HEK293T (cell line): Measurements from ENCODE around the gene E2F1.

Experiments used
- CTCF ChIA-PET: fragments of 350-600 bp; formaldehyde crosslinking; extraction: SDS; loops from one replicate; lab custom pipeline; 2021; ENCODE audit warnings: antibody characterized with exemption, inconsistent platforms; lab: Yijun Ruan, JAX
- POLR2A ChIA-PET: fragments of 350-600 bp; formaldehyde crosslinking; extraction: SDS; loops from one replicate; lab custom pipeline; 2020; ENCODE audit warnings: antibody characterized with exemption, inconsistent platforms; lab: Yijun Ruan, JAX
- DNase-seq: peaks from one replicate; pipeline ENCODE4 v3.0.0; 2012; ENCODE audit warnings: mixed read lengths; ENCODE audit errors: extremely low spot score
- ARNT ChIP-seq: fragments of 450-650 bp; IDR thresholded peaks from 2 replicates; pipeline ENCODE4 v1.6.1; 2017; ENCODE audit warnings: mild to moderate bottlenecking
- BHLHE40 ChIP-seq: fragments of 450-650 bp; IDR thresholded peaks from 2 replicates; pipeline ENCODE4 v1.6.1; 2016; ENCODE audit warnings: mild to moderate bottlenecking, moderate library complexity, borderline replicate concordance
- CTBP1 ChIP-seq: fragments of 450-650 bp; IDR thresholded peaks from 2 replicates; pipeline ENCODE4 v1.6.1; 2016; ENCODE audit warnings: borderline replicate concordance
- ELF4 ChIP-seq: fragments of 450-650 bp; IDR thresholded peaks from 2 replicates; pipeline ENCODE4 v1.6.1; 2017; ENCODE audit warnings: antibody characterized with exemption
- FOXA1 ChIP-seq: fragments of 450-650 bp; IDR thresholded peaks from 2 replicates; pipeline ENCODE4 v1.6.1; 2016; ENCODE audit warnings: mild to moderate bottlenecking
- FOXK2 ChIP-seq: fragments of 450-650 bp; IDR thresholded peaks from 2 replicates; pipeline ENCODE4 v1.6.1; 2016; ENCODE audit warnings: mild to moderate bottlenecking
- FOXM1 ChIP-seq: fragments of 450-650 bp; IDR thresholded peaks from 2 replicates; pipeline ENCODE4 v1.6.1; 2017; ENCODE audit warnings: mild to moderate bottlenecking, borderline replicate concordance
- HDGF ChIP-seq: fragments of 450-650 bp; IDR thresholded peaks from 2 replicates; pipeline ENCODE4 v1.6.1; 2017; ENCODE audit warnings: antibody characterized with exemption, borderline replicate concordance
- L3MBTL2 ChIP-seq: fragments of 450-650 bp; conservative IDR thresholded peaks from 2 replicates; pipeline ENCODE4 v1.6.1; 2016; ENCODE audit warnings: mild to moderate bottlenecking
- LEF1 ChIP-seq: fragments of 450-650 bp; IDR thresholded peaks from 2 replicates; pipeline ENCODE4 v1.6.1; 2017; ENCODE audit warnings: mild to moderate bottlenecking, borderline replicate concordance
- NFRKB ChIP-seq: fragments of 450-650 bp; IDR thresholded peaks from 2 replicates; pipeline ENCODE4 v1.6.1; 2016; ENCODE audit warnings: mild to moderate bottlenecking, moderate library complexity
- PKNOX1 ChIP-seq: fragments of 450-650 bp; IDR thresholded peaks from 2 replicates; pipeline ENCODE4 v1.6.1; 2016
- SP1 ChIP-seq: fragments of 450-650 bp; IDR thresholded peaks from 2 replicates; pipeline ENCODE4 v1.6.1; 2017
- SUZ12 ChIP-seq: fragments of 450-650 bp; IDR thresholded peaks from 2 replicates; pipeline ENCODE4 v1.6.1; 2016; ENCODE audit warnings: mild to moderate bottlenecking
- TARDBP ChIP-seq: fragments of 450-650 bp; IDR thresholded peaks from 2 replicates; pipeline ENCODE4 v1.6.1; 2016
- ZNF384 ChIP-seq: fragments of 450-650 bp; IDR thresholded peaks from 2 replicates; pipeline ENCODE4 v1.6.1; 2016

The E2F1 gene

DNA sequence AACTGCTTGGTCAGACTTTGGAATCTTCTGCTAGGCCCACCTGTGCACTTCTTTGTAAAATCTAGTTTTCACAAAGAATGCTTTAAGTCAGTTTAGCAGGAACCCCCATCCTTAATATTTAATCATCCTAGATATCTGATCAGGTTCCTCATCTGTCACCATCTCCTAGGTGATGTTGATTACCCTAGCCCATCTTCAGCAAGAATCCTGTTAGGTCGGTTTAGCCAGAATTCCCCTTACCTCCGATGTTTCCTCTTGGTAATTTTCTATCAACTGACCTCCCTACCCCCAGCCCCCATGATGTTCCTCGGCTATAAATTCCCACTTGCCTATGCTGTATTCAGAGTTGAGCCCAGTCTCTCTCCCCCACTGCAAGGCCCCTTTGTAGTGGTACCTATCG is 42.9 kb upstream of the E2F1 start:
- DNase-seq = no peak
- ChIA-PET POLR2A (no interaction called here), CTCF (no interaction called here)
- TF ChIP-seq NFRKB (no peak), PKNOX1 (no peak), LEF1 (no peak), BHLHE40 (no peak), FOXA1 (no peak), ZNF384 (no peak), ELF4 (no peak), CTBP1 (no peak), FOXK2 (no peak), SUZ12 (no peak), ARNT (no peak), HDGF (no peak), L3MBTL2 (no peak), FOXM1 (no peak), SP1 (no peak), TARDBP (no peak)

DNA sequence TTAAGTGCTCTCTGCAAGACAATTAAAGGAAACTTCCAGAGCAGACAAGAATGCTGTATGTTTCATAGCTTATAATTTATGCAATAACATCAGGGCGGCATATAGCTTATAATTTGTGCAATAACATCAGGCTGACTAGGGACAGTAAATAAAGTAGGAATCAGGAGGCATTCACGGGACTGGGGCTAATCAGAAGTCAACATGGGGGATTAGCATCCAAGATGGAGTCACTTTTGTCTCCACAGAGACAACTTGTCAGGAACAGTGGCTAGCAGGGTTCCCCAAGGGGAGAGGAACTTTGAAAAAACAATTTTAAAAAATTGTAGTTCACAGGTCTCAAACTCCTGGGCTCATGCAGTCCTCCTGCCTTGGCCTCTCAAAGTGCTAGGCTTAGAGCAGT is 42.3 kb upstream of the E2F1 start:
- ChIA-PET POLR2A (no interaction called here), CTCF (no interaction called here)
- no peak for TF ChIP-seq ARNT
- TF ChIP-seq HDGF = no peak
- no peak for TF ChIP-seq ZNF384
- DNase-seq = no peak

DNA sequence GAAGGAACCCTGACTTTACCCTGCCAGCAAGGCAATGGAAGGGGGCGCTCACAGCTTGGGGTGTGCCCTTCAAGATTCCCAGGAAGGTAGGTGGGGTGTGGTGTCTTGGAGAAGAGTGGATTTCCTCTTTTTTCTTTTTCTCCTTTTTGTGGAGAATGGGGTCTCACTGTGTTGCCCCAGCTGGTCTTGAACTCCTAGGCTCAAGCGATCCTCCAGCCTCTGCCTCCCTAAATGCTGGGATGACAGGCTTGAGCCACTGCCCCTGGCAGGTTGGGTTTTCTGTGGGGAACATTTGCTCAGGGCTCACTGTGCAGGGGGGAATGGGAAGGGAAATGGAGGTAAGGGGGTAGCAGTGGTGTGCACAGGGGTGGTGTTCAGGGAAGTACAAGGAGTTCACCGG is 41.6 kb upstream of the E2F1 start:
- ChIA-PET CTCF (no interaction called here), POLR2A (no interaction called here)
- DNase-seq = no peak
- TF ChIP-seq SP1 (no peak), SUZ12 (no peak), NFRKB (no peak), BHLHE40 (no peak), HDGF (no peak), FOXA1 (no peak), FOXK2 (no peak), PKNOX1 (no peak), ARNT (no peak), ELF4 (no peak), FOXM1 (no peak), ZNF384 (no peak), LEF1 (no peak), CTBP1 (no peak), TARDBP (no peak)

DNA sequence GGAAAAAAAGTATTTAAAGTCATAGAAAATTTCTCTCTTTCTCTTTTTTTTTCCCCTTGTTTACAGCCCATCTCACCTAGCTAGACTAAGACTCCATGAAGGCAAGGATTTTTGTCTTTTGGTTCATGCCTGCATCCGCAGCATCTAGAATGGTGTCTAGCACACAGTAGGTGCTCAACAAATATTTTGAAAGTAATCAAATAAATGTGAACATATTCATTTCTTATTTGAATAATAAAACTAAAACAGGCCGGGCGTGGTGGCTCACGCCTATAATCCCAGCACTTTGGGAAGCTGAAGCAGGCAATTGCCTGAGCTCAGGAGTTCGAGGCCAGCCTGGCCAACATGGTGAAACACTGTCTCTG is 40.9 kb upstream of the E2F1 start:
- no peak for DNase-seq
- ChIA-PET POLR2A (interaction anchor here (1.3 kb wide), 1 partner anchor 64 kb away, joined by 3 read pairs; no protein-coding TSS in a partner anchor), CTCF (no interaction called here)
- TF ChIP-seq TARDBP (no peak), ZNF384 (no peak)

- POLR2A ChIA-PET = no interaction called here
- DNase-seq = no peak
- TF ChIP-seq NFRKB (no peak), ARNT (no peak), CTBP1 (no peak), SP1 (no peak), FOXA1 (no peak), PKNOX1 (no peak)
- CTCF ChIA-PET = no interaction called here
Observed at GRCh38 chr20:33725607-33726264, 39.6 kb upstream of the E2F1 start.

DNA sequence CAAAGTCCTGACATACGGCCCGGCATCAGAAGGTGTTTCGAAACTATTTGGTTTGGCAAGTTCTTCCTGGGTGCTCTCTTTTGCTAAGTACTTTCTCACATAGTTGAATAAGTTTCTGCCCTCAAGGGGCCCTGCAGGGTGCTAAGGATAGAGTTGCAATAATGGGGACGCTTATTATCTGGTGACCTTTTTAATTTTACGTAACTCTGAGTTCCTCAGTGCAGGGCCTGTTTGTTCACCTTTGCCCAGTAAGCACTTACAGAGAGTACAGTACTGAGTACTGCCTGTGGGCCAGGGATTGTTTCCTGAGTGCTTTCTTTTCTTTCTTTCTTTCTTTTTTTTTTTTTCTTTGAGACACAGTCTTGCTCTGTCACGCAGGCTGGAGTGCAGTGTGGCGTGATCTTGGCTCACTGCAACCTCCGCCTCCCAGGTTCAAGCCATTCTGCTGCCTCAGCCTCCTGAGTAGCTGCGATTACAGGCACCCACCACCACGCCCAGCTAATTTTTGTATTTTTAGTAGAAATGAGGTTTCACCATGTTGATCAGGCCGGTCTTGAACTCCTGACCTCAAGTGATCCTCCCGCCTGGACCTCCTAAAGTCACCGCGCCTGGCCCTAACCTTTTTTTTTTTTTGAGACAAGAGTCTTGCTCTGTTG is 38.4 kb upstream of the E2F1 start:
- ChIA-PET CTCF (no interaction called here), POLR2A (no interaction called here)
- DNase-seq = no peak
- TF ChIP-seq NFRKB (no peak), LEF1 (no peak), ELF4 (no peak), SUZ12 (no peak), BHLHE40 (no peak), SP1 (no peak), ZNF384 (no peak), PKNOX1 (no peak), CTBP1 (no peak), FOXA1 (no peak), HDGF (no peak), TARDBP (no peak), L3MBTL2 (no peak), ARNT (no peak), FOXK2 (no peak), FOXM1 (no peak)
